Lower lobe of right lung (tissue), 2 donors: ENCODE measurements around the gene PMFBP1. TPM values are rescaled to one million over a fixed set of nuclear protein-coding genes. Genes with fewer than 3 reads are reported as not detected.

Experiments used
- ATAC-seq, 2 donors: fragments of 200-7000 bp; cut with Tn5 transposase; one replicate each; pipeline ENCODE4 v1.9.1; 2020 to 2022; ENCODE audit warnings: mild to moderate bottlenecking in 2 of 2, moderate library complexity in 2 of 2
- DNase-seq: peaks from one replicate; pipeline ENCODE4 v3.0.0-alpha.2; 2020
- H3K27ac ChIP-seq: fragments of 200-600 bp; one replicate; pipeline ENCODE4 v1.8.0; 2022
- H3K27me3 ChIP-seq: fragments of 200-600 bp; one replicate; pipeline ENCODE4 v1.8.0; 2022; ENCODE audit warnings: low read depth
- H3K36me3 ChIP-seq: fragments of 200-600 bp; one replicate; pipeline ENCODE4 v1.8.0; 2022; ENCODE audit warnings: mild to moderate bottlenecking
- H3K4me1 ChIP-seq: fragments of 200-600 bp; one replicate; pipeline ENCODE4 v1.8.0; 2022
- H3K4me3 ChIP-seq: fragments of 200-600 bp; one replicate; pipeline ENCODE4 v1.8.0; 2022; ENCODE audit warnings: mild to moderate bottlenecking
- H3K9me3 ChIP-seq: fragments of 200-600 bp; one replicate; pipeline ENCODE4 v1.8.0; 2022
- intact Hi-C: fragments of 100-400 bp; cut with DNase I; formaldehyde crosslinking; loops from one replicate; pipeline ENCODE4 v1.11.0; 2022
- total RNA-seq: library from RNA; stranded (reverse); fragmentation: NEBNext Ultra II Directional; extraction: Animal tissue kit (Norgen Biotek cat#: 25700); gene quantifications from one replicate; pipeline ENCODE4 v1.2.1, GENCODE V29; 2021
- TF ChIP-seq, protein P1 (sequence below): fragments of 200-600 bp; IDR thresholded peaks from one replicate; pipeline ENCODE4 v1.8.0; 2022; ENCODE audit warnings: antibody characterized with exemption, mild to moderate bottlenecking
- donor health status: DM: no; HTN: yes; CAD: no; lungs with severe emphysema.

The PMFBP1 gene
- total RNA-seq, 1 donor from 2014 or later: 0.62 TPM

DNA sequence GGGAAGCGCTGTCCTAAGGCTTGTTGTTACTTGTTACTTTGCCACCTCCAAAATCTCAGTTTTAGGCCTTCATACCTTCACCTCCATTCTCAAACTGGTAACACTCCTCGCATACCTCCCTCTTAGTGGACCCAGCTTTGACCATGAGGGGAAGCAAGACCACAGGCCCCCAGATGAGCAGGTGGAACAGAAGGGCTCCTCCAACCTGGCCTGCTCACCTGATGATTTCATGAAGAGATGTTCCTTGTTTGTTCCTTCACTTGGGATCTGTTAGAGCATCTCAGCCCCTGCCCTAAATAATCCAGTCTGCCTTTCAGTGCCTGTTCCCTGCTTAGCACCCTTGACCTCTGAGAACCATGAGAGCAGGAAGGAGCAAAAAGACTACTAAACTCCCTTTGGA is 49.6 kb downstream of the PMFBP1 start:
- no peak overlapping the region for H3K4me3 ChIP-seq
- H3K4me1 ChIP-seq: peaks cover 11% of the 10 kb centered on the region
- intact Hi-C loops: no loop called here
- TF ChIP-seq, protein P1, sequence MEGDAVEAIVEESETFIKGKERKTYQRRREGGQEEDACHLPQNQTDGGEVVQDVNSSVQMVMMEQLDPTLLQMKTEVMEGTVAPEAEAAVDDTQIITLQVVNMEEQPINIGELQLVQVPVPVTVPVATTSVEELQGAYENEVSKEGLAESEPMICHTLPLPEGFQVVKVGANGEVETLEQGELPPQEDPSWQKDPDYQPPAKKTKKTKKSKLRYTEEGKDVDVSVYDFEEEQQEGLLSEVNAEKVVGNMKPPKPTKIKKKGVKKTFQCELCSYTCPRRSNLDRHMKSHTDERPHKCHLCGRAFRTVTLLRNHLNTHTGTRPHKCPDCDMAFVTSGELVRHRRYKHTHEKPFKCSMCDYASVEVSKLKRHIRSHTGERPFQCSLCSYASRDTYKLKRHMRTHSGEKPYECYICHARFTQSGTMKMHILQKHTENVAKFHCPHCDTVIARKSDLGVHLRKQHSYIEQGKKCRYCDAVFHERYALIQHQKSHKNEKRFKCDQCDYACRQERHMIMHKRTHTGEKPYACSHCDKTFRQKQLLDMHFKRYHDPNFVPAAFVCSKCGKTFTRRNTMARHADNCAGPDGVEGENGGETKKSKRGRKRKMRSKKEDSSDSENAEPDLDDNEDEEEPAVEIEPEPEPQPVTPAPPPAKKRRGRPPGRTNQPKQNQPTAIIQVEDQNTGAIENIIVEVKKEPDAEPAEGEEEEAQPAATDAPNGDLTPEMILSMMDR: no peak
- H3K9me3 ChIP-seq: no peaks in the 10 kb centered on the region
- H3K27me3 ChIP-seq: no peaks in the 10 kb centered on the region
- no peak overlapping the region for H3K27ac ChIP-seq
- no peak for DNase-seq
- no peaks in the 10 kb centered on the region for H3K36me3 ChIP-seq
- ATAC-seq: no peak

DNA sequence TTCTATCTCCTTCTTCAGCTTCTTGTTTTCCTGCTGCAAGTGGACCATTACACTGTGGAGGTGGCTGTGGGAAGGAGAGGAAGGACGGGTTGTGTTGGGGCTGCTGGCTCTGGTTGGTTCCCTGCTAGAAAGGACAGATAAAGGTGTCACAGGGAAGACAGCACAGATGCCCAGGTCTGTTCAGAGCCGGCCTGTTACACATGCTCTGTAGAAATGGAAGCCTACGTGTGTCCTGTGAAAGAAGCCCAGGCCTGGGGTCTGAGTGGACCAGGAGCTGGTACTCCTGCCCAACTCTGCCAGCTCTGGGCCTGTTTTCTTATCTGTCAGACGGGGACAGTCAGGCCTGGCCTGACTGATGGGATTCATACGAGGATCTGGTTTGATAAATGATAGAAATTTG is 51.9 kb downstream of the PMFBP1 start:
- intact Hi-C loops: no loop called here
- TF ChIP-seq, protein P1: no peak
- ATAC-seq (no peak), DNase-seq (no peak)
- H3K4me3 ChIP-seq: no peak overlapping the region
- no peaks in the 10 kb centered on the region for H3K36me3 ChIP-seq
- H3K27me3 ChIP-seq: no peaks in the 10 kb centered on the region
- H3K9me3 ChIP-seq: no peaks in the 10 kb centered on the region
- H3K27ac ChIP-seq: no peak overlapping the region
- peaks cover 5% of the 10 kb centered on the region for H3K4me1 ChIP-seq

DNA sequence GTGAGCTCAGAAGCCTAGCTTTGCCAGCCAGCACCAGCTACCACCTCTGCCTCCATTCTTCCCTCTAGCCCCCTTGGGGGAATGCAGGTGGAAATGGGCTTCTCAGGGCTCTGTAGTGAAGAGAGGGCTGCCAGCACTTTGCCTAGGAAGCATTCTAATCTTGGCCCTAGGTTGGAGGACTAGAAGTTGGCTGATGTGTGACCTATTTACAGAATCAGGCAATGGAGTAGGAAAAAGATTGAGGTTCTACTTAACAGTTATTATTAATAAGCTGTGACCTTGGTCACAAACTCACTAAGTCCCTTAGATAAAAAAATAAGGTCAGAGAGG is 58.4 kb downstream of the PMFBP1 start:
- intact Hi-C loops: no loop called here
- Histone ChIP-seq H3K27me3 (no peaks in the 10 kb centered on the region), H3K4me1 (no peaks in the 10 kb centered on the region), H3K9me3 (no peaks in the 10 kb centered on the region), H3K4me3 (no peak overlapping the region), H3K27ac (no peak overlapping the region), H3K36me3 (peaks cover 52% of the 10 kb centered on the region)
- ATAC-seq (no peak), DNase-seq (no peak)
- TF ChIP-seq, protein P1: no peak

DNA sequence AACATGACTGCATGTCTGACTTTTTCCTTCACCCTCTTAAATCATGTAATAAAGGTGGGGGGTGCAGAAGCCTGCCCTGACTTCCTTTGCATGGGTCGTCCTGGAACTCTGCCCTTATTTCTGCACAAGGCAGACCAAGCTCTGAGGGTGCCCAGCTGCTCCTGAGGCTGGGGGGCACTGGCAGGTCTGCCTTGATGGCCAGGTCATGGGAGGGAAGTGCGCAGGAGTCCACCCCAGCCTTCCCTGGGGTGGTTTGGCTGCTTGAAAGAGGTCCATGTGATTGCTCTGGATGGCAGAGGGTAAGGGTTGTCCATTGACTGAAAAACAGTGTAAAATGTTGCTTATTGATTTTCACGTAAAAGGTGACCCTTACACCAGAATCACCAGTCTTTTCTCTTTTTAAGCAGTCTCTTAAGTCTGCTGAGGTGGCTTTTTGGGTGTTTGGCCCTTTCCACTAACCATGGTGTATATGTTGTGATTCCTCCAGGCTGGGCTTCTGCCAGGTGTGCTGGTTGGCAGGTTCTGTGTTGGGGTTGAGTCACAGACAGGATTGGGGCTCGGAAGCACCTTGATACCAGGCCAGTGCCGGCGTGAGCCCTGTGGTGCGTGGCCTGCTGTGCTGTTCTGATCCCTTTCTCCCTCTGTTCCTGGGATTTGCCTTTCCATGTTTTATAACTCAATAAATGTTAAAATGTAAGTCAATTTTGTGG is 58.9 kb downstream of the PMFBP1 start:
- H3K9me3 ChIP-seq: no peaks in the 10 kb centered on the region
- intact Hi-C loops: no loop called here
- H3K4me1 ChIP-seq: no peaks in the 10 kb centered on the region
- H3K27me3 ChIP-seq: no peaks in the 10 kb centered on the region
- H3K4me3 ChIP-seq: no peak overlapping the region
- peaks cover 57% of the 10 kb centered on the region for H3K36me3 ChIP-seq
- DNase-seq (no peak), ATAC-seq (no peak)
- TF ChIP-seq, protein P1: no peak
- H3K27ac ChIP-seq: no peak overlapping the region

DNA sequence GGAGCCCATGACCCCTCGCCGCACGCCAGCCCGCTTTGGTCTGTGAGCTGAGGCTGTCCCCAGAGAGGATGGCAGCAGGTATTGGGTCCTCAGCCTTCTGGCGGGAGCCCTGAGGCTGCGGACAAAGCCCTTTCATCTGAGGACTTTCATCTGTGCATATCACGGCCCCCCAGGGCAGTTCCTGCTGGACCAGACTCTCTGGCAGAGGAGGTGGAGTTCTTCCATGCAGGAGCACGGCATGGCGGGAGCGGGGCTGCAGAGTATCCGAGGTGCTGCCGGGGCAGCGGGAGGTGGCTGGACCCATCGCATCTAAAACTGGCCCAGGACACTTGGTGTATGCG is 59.5 kb downstream of the PMFBP1 start:
- ATAC-seq (peak in 1 of 2 donors; percentile 7), DNase-seq (no peak)
- peaks cover 64% of the 10 kb centered on the region for H3K36me3 ChIP-seq
- H3K9me3 ChIP-seq: no peaks in the 10 kb centered on the region
- H3K4me3 ChIP-seq: no peak overlapping the region
- no peaks in the 10 kb centered on the region for H3K27me3 ChIP-seq
- TF ChIP-seq, protein P1: no peak
- H3K27ac ChIP-seq: no peak overlapping the region
- intact Hi-C loops: no loop called here
- H3K4me1 ChIP-seq: no peaks in the 10 kb centered on the region
